Measurements from ENCODE around the gene ATM.
"Not testable (repeated sequence)": the region's sequence is repeated elsewhere in the genome, so short reads cannot be mapped to it uniquely, and the experiment has no call there.

Gene ATM

GRCh38 chr11:108286956-108287355 is 64.1 kb downstream of the ATM start:
- Histone ChIP-seq H2AFZ (ENCODE audit: low read depth, low read length, severe bottlenecking) (no peak overlapping the region), H3F3A (ENCODE audit: insufficient read depth) (peaks cover 4% of the 10 kb centered on the region; the same call in 1 of the 2 replicates), H3K36me3 (ENCODE audit: low read length) (peaks cover 62% of the 10 kb centered on the region), H3K4me3 (ENCODE audit: insufficient read depth, low read length, poor library complexity, severe bottlenecking) (no peak overlapping the region), H3K79me2 (ENCODE audit: insufficient read depth, low read length) (no peaks in the 10 kb centered on the region), H3K9ac (ENCODE audit: low read length) (no peak overlapping the region), H3K9me3 (ENCODE audit: insufficient read depth, low read length) (no peaks in the 10 kb centered on the region), H3K9me2 (replicated peaks; ENCODE audit: insufficient read depth, low read length) (no peaks in the 10 kb centered on the region), H3K27me3 (ENCODE audit: low read length) (no peaks in the 10 kb centered on the region), H3K27ac (ENCODE audit: low read depth, low read length) (no peak overlapping the region), H3K4me2 (ENCODE audit: low read depth, low read length, poor library complexity, severe bottlenecking) (no peak overlapping the region), H4K20me1 (ENCODE audit: low read depth, low read length) (no peaks in the 10 kb centered on the region)
- TF ChIP-seq EZH2phosphoT487 (conservative IDR thresholded peaks at IDR 0.05; ENCODE audit: low read length) (no peak), CTCF (IDR thresholded peaks at IDR 0.05; ENCODE audit: insufficient read depth, low read length, poor library complexity, severe bottlenecking) (no peak)

GRCh38 chr11:108289066-108289465 is 66.2 kb downstream of the ATM start:
- H3K9me2 ChIP-seq (replicated peaks; ENCODE audit: insufficient read depth, low read length); H3K79me2 ChIP-seq (ENCODE audit: insufficient read depth, low read length); H3K27me3 ChIP-seq (ENCODE audit: low read length); H3K9ac ChIP-seq (ENCODE audit: low read length); H4K20me1 ChIP-seq (ENCODE audit: low read depth, low read length); H3K9me3 ChIP-seq (ENCODE audit: insufficient read depth, low read length); H3K4me3 ChIP-seq (ENCODE audit: insufficient read depth, low read length, poor library complexity, severe bottlenecking); H2AFZ ChIP-seq (ENCODE audit: low read depth, low read length, severe bottlenecking); H3F3A ChIP-seq (ENCODE audit: insufficient read depth): not testable (repeated sequence)
- Histone ChIP-seq H3K4me2 (ENCODE audit: low read depth, low read length, poor library complexity, severe bottlenecking) (peak overlapping the region; percentile 16), H3K36me3 (ENCODE audit: low read length) (peaks cover 53% of the 10 kb centered on the region), H3K27ac (ENCODE audit: low read depth, low read length) (peak overlapping the region; percentile 41; the same call in 1 of the 2 replicates)

GRCh38 chr11:108289699-108290098 is 66.8 kb downstream of the ATM start:
- no peaks in the 10 kb centered on the region for H3K9me2 ChIP-seq (replicated peaks; ENCODE audit: insufficient read depth, low read length)
- no peaks in the 10 kb centered on the region for H3K27me3 ChIP-seq (ENCODE audit: low read length)
- no peak overlapping the region for H2AFZ ChIP-seq (ENCODE audit: low read depth, low read length, severe bottlenecking)
- no peak overlapping the region for H3K9ac ChIP-seq (ENCODE audit: low read length)
- peak overlapping the region; percentile 41 for H3K27ac ChIP-seq (ENCODE audit: low read depth, low read length)
- no peaks in the 10 kb centered on the region for H3K79me2 ChIP-seq (ENCODE audit: insufficient read depth, low read length)
- no peak overlapping the region for H3K4me3 ChIP-seq (ENCODE audit: insufficient read depth, low read length, poor library complexity, severe bottlenecking)
- H4K20me1 ChIP-seq (ENCODE audit: low read depth, low read length): no peaks in the 10 kb centered on the region
- no peak for TF ChIP-seq EZH2phosphoT487 (conservative IDR thresholded peaks at IDR 0.05; ENCODE audit: low read length)
- TF ChIP-seq CTCF (IDR thresholded peaks at IDR 0.05; ENCODE audit: insufficient read depth, low read length, poor library complexity, severe bottlenecking): no peak
- peaks cover 50% of the 10 kb centered on the region for H3K36me3 ChIP-seq (ENCODE audit: low read length)
- H3F3A ChIP-seq (ENCODE audit: insufficient read depth): no peaks in the 10 kb centered on the region
- no peaks in the 10 kb centered on the region for H3K9me3 ChIP-seq (ENCODE audit: insufficient read depth, low read length)
- peak overlapping the region; percentile 16 for H3K4me2 ChIP-seq (ENCODE audit: low read depth, low read length, poor library complexity, severe bottlenecking)

DNA sequence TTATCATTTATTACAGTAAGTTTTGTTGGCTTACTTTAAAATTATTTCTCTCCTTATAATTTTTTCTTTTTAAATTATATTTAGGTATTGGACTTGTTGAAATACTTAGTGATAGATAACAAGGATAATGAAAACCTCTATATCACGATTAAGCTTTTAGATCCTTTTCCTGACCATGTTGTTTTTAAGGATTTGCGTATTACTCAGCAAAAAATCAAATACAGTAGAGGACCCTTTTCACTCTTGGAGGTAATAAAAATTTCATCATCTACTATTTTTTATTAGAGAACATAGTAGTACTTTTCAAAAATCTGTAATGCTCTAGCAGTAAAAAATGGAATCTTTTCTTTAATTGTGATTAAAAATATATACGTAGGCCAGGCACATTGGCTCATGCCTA is 70.4 kb downstream of the ATM start:
- no peaks in the 10 kb centered on the region for H3K27me3 ChIP-seq (ENCODE audit: low read length)
- H3K36me3 ChIP-seq (ENCODE audit: low read length): peaks cover 56% of the 10 kb centered on the region
- H4K20me1 ChIP-seq (ENCODE audit: low read depth, low read length): no peaks in the 10 kb centered on the region
- no peak overlapping the region for H3K4me2 ChIP-seq (ENCODE audit: low read depth, low read length, poor library complexity, severe bottlenecking)
- H2AFZ ChIP-seq (ENCODE audit: low read depth, low read length, severe bottlenecking): no peak overlapping the region
- H3F3A ChIP-seq (ENCODE audit: insufficient read depth): no peaks in the 10 kb centered on the region; the same call in 1 of the 2 replicates
- H3K27ac ChIP-seq (ENCODE audit: low read depth, low read length): no peak overlapping the region
- no peaks in the 10 kb centered on the region for H3K79me2 ChIP-seq (ENCODE audit: insufficient read depth, low read length)
- no peak overlapping the region for H3K9ac ChIP-seq (ENCODE audit: low read length)
- TF ChIP-seq CTCF (IDR thresholded peaks at IDR 0.05; ENCODE audit: insufficient read depth, low read length, poor library complexity, severe bottlenecking): no peak
- H3K4me3 ChIP-seq (ENCODE audit: insufficient read depth, low read length, poor library complexity, severe bottlenecking): no peak overlapping the region
- H3K9me3 ChIP-seq (ENCODE audit: insufficient read depth, low read length): no peaks in the 10 kb centered on the region
- H3K9me2 ChIP-seq (replicated peaks; ENCODE audit: insufficient read depth, low read length): no peaks in the 10 kb centered on the region

Data from SU-DHL-6 (cell line).